Cardiac muscle cell (in vitro differentiated cells and primary cell): ENCODE data around the gene CDA. TPM values are rescaled to one million over a fixed set of nuclear protein-coding genes. Genes with fewer than 3 reads are reported as not detected.

Experiments used
- DNase-seq, 2 donors: peaks; one replicate each; pipeline versions ENCODE4 v3.0.0 to v3.0.0-alpha.2; 2010 to 2017; ENCODE audit warnings: low read depth in 1 of 2, low spot score in 1 of 2
- H3K27ac ChIP-seq: fragments of 200-600 bp; sonication (generic); 2 replicates; pipeline ENCODE4 v1.5.1; 2016
- H3K27me3 ChIP-seq: fragments of 200-600 bp; sonication (generic); 2 replicates; pipeline ENCODE4 v1.6.0; 2016; ENCODE audit warnings: control low read depth
- H3K36me3 ChIP-seq: fragments of 200-600 bp; sonication (generic); 2 replicates; pipeline ENCODE4 v1.5.1; 2016; ENCODE audit warnings: control low read depth
- H3K4me1 ChIP-seq: fragments of 200-600 bp; sonication (generic); 2 replicates; pipeline ENCODE4 v1.8.1; 2017; ENCODE audit warnings: low read depth, mild to moderate bottlenecking, mixed run types
- H3K4me3 ChIP-seq: fragments of 200-600 bp; sonication (generic); 2 replicates; pipeline ENCODE4 v1.5.1; 2016; ENCODE audit warnings: mild to moderate bottlenecking
- H3K9me3 ChIP-seq: fragments of 200-600 bp; sonication (generic); 2 replicates; pipeline ENCODE4 v1.5.1; 2017; ENCODE audit warnings: low read depth, mild to moderate bottlenecking, control low read depth
- CTCF ChIP-seq: IDR thresholded peaks from 2 replicates; pipeline ENCODE4 v1.5.1; 2012; ENCODE audit warnings: low read depth, mild to moderate bottlenecking, low read length
- polyA plus RNA-seq: library from polyadenylated mRNA; unstranded; fragments of >200 nt; fragmentation: Nextera tagmentation; extraction: Ambion mirVana; gene quantifications from 2 replicates; pipeline ENCODE4 v1.2.1, GENCODE V29; 2016
- total RNA-seq: library from RNA; depleted of rRNA; stranded (reverse); fragments of >200 nt; gene quantifications from 2 replicates; pipeline ENCODE4 v1.2.3, GENCODE V29; 2016

CDA gene
- total and polyA plus RNA-seq, 2 experiments from 2014 or later, result not detected

DNA sequence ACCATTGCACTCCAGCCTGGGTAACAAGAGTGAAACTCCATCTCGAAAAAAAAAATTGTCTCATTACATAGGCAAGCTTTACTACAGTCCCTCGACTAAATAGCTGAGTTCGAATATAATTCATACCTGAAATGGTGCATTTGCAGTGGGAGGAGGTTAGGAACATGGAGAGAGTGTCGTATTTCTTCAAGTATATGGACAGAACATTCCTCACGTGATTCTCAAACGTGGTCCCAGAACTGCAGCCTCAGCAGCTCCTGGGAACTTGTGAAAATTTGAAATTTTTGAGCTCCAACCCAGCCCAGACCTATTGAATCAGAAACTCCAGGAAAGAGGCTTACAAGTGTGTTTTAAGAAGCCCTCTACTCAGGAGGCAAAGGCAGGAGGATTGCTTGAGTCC lies 7.2 kb downstream of the CDA start:
- Histone ChIP-seq H3K27me3 (no peaks in the 10 kb centered on the region), H3K4me1 (no peaks in the 10 kb centered on the region), H3K4me3 (no peak overlapping the region), H3K27ac (no peak overlapping the region), H3K9me3 (no peaks in the 10 kb centered on the region), H3K36me3 (no peaks in the 10 kb centered on the region)
- DNase-seq, result no peak
- TF ChIP-seq CTCF, result no peak

DNA sequence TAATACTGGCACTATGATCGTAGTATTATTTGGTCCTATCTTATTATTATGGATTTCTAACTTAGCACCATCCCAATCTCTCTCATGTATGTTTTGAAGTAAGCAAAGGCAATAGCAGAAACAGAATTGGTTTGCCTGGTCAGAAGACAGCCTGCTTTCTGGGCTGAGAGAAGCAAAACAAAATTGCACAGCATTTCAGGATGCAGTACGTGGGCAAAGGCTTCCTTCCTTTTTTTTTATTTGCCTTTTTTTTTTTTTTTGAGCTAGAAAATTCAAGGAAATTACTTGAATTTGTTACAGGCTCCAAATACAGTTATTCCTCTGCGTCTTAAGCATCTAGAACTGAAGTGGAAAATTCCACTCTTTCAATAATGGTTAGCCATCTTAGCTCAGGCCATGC lies 8.8 kb downstream of the CDA start:
- no peak for DNase-seq
- Histone ChIP-seq H3K9me3 (no peaks in the 10 kb centered on the region), H3K4me3 (no peak overlapping the region), H3K4me1 (no peaks in the 10 kb centered on the region), H3K27me3 (no peaks in the 10 kb centered on the region), H3K27ac (no peak overlapping the region), H3K36me3 (no peaks in the 10 kb centered on the region)
- no peak for TF ChIP-seq CTCF

- H3K4me3 ChIP-seq, result no peak overlapping the region
- H3K27me3 ChIP-seq, result no peaks in the 10 kb centered on the region
- TF ChIP-seq CTCF, result no peak
- H3K9me3 ChIP-seq, result no peaks in the 10 kb centered on the region
- no peaks in the 10 kb centered on the region for H3K4me1 ChIP-seq
- no peak overlapping the region for H3K27ac ChIP-seq
- no peak for DNase-seq
- H3K36me3 ChIP-seq, result no peaks in the 10 kb centered on the region
These were observed 11.3 kb downstream of the CDA start for GRCh38 chr1:20600156-20600555.

DNA sequence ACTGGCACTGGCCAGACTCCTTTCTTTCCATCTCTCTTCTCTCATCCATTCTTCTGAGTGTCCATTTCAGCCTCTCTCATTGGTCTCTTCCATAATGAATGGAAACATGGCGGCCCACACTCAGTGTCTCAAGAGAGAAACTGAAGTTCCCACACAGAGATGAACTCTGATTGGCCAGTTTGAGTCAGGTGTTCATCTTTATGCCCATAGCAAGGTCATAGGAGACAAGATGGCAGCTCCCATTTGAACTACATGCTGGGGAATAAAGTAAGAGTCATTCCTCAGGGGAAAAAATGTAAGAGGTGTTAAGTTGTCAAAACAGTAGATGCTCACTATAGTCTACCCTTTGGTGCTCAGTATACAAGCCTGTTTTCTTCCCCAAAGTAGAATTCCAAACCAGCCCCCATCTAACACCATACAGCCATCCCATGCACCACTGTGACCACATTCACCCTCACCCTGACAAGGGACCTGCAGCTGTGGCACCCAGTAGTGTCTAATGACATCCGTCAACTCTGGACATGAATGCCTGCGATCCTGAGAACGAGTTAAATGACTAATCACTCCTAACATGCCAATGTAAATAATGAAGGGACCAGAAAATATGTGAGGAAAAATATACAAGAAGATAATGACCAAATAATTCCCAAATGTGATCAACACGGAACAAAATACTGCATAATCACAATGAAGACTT lies 12.4 kb downstream of the CDA start:
- Histone ChIP-seq H3K36me3 (no peaks in the 10 kb centered on the region), H3K9me3 (no peaks in the 10 kb centered on the region), H3K27ac (no peak overlapping the region), H3K4me3 (no peak overlapping the region), H3K4me1 (no peaks in the 10 kb centered on the region), H3K27me3 (no peaks in the 10 kb centered on the region)
- TF ChIP-seq CTCF, result no peak
- DNase-seq, result no peak

GRCh38 chr1:20602851-20603450 lies 14.1 kb downstream of the CDA start:
- Histone ChIP-seq H3K27ac (no peak overlapping the region), H3K4me3 (no peak overlapping the region), H3K9me3 (no peaks in the 10 kb centered on the region), H3K4me1 (no peaks in the 10 kb centered on the region), H3K27me3 (no peaks in the 10 kb centered on the region), H3K36me3 (no peaks in the 10 kb centered on the region)
- TF ChIP-seq CTCF, result no peak
- DNase-seq, result no peak
